Right kidney (tissue), 1 donor: ENCODE results near the gene PRKN.
"Not testable (repeated sequence)": the region's sequence is repeated elsewhere in the genome, so short reads cannot be mapped to it uniquely, and the experiment has no call there.

ENCODE experiments used
- DNase-seq: peaks from one replicate; pipeline ENCODE4 v3.0.0-alpha.2; 2016

PRKN gene

GRCh38 chr6:161342039-161342438, 1385.5 kb downstream of the PRKN start:
- DNase-seq = no peak

GRCh38 chr6:161341638-161342037, 1385.9 kb downstream of the PRKN start:
- DNase-seq = no peak

GRCh38 chr6:161338015-161338414, 1389.6 kb downstream of the PRKN start:
- no peak for DNase-seq

GRCh38 chr6:161336479-161336878, 1391.1 kb downstream of the PRKN start:
- no peak for DNase-seq

- no peak for DNase-seq
Observed at GRCh38 chr6:161333410-161333809, 1394.2 kb downstream of the PRKN start.

- DNase-seq = not testable (repeated sequence)
Observed at GRCh38 chr6:161331402-161332081, 1396.0 kb downstream of the PRKN start.

- DNase-seq = no peak
Observed at GRCh38 chr6:161327360-161327953, 1400.1 kb downstream of the PRKN start.

- no peak for DNase-seq
Observed at GRCh38 chr6:161319231-161319630, 1408.3 kb downstream of the PRKN start.

- DNase-seq = no peak
Observed at GRCh38 chr6:161318456-161318855, 1409.1 kb downstream of the PRKN start.

- DNase-seq = no peak
Observed at GRCh38 chr6:161316531-161316930, 1411.0 kb downstream of the PRKN start.

GRCh38 chr6:161315246-161315917, 1412.2 kb downstream of the PRKN start:
- DNase-seq = not testable (repeated sequence)

GRCh38 chr6:161314541-161315245, 1412.9 kb downstream of the PRKN start:
- DNase-seq = not testable (repeated sequence)

- no peak for DNase-seq
Observed at GRCh38 chr6:161313940-161314509, 1413.5 kb downstream of the PRKN start.

- not testable (repeated sequence) for DNase-seq
Observed at GRCh38 chr6:161313475-161313874, 1414.1 kb downstream of the PRKN start.

- DNase-seq = not testable (repeated sequence)
Observed at GRCh38 chr6:161309774-161310173, 1417.8 kb downstream of the PRKN start.

GRCh38 chr6:161308075-161308655, 1419.4 kb downstream of the PRKN start:
- no peak for DNase-seq

GRCh38 chr6:161305860-161306259, 1421.7 kb downstream of the PRKN start:
- no peak for DNase-seq

- no peak for DNase-seq
Observed at GRCh38 chr6:161303628-161304340, 1423.8 kb downstream of the PRKN start.

GRCh38 chr6:161302949-161303348, 1424.6 kb downstream of the PRKN start:
- no peak for DNase-seq

GRCh38 chr6:161301338-161301737, 1426.2 kb downstream of the PRKN start:
- no peak for DNase-seq

GRCh38 chr6:161300823-161301222, 1426.7 kb downstream of the PRKN start:
- no peak for DNase-seq

- DNase-seq = no peak
Observed at GRCh38 chr6:161299726-161300125, 1427.8 kb downstream of the PRKN start.
